GM18951 (cell line): Measurements from ENCODE around the gene MRPL27.
A peak's percentile ranks its signal among the peaks of the same experiment; 100 is the strongest.
"Not testable (repeated sequence)": the region's sequence is repeated elsewhere in the genome, so short reads cannot be mapped to it uniquely, and the experiment has no call there.

ENCODE experiments used
- POLR2A ChIP-seq: IDR thresholded peaks from 4 replicates; pipeline ENCODE4 v1.6.1; 2011; ENCODE audit warnings: mild to moderate bottlenecking; ENCODE audit not compliant: insufficient read length, insufficient read depth; ENCODE audit errors: extremely low read depth
- in situ Hi-C: fragments of 300-500 bp; cut with MboI; formaldehyde crosslinking; loops from one replicate; pipeline ENCODE4 v1.12.0; 2022; ENCODE audit warnings: low sequenced_read_pairs, mixed read lengths, inconsistent platforms; ENCODE audit not compliant: unreplicated experiment

The MRPL27 gene

DNA sequence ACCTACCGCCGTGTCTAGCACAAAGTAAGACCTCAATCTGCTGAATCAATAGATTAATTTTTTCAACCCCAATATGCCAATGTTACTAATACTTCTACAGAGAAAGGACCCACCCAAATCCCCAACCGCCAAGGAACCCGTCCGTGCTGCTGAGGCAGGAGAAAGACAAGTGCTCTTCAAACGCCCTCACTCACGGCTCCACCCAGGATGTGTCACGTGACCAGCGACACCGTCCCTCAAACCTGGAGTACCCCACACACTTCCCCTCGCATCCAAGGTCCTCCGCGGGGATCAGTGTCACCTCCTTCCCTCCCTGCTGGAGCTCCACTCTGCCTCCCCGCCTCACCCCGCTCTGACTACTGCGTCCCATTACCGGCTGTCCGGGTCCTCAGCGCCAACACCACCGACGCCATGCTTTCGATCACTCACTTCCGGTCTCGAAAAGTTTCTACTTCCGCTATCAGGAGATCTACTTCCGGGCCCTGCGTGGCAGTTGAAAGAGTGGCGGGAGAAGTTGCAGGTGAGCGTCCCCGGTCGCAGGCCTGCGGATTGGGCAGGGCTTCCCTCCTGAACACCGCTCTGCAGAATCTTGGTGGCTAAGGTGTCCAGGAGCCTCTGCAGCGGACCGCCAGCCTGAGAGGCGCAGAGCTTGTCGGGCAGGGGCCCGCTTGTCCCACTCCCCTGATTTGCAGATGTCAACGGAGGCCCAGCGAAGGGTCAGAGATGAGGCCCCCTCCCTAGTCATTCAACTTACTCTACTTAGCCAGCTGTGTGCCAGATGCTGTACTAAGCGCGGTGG, at the start of gene MRPL27, which contains the start of gene EME1:
TSS of gene MRPL27 (minus strand) at position 427 of the 799 bp plus-strand sequence. CDS start at position 413, 14 bp downstream.
TSS of gene EME1 (plus strand) at position 472 of the 799 bp plus-strand sequence. CDS start 1,980 bp downstream, outside the sequence.
- TF ChIP-seq POLR2A: peak; percentile 90
- in situ Hi-C loops: no loop called here

DNA sequence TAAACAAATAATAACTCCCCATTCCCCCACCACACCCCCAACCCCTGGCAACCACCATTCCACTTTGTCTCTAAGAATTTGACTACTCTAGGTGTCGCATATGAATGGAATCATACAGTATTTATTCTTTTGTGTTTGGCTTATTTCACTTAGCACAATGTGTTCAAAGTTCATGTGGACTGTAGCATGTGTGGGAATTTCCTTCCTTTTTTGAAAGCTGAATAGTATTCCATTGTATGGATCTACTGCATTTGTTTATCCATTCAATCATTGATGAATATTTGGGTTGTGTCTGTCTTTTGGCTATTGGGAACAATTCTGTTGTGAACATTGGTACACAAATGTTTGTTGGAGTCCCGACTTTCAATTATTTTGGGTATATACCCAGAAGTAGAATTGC, 49.8 kb upstream of the MRPL27 start:
- TF ChIP-seq POLR2A: no peak
- in situ Hi-C loops: no loop called here

- in situ Hi-C loops: no loop called here
- TF ChIP-seq POLR2A: no peak
Observed at GRCh38 chr17:50421308-50422051, 48.5 kb upstream of the MRPL27 start.

- in situ Hi-C loops: no loop called here
- no peak for TF ChIP-seq POLR2A
Observed at GRCh38 chr17:50420419-50421112, 47.6 kb upstream of the MRPL27 start.

DNA sequence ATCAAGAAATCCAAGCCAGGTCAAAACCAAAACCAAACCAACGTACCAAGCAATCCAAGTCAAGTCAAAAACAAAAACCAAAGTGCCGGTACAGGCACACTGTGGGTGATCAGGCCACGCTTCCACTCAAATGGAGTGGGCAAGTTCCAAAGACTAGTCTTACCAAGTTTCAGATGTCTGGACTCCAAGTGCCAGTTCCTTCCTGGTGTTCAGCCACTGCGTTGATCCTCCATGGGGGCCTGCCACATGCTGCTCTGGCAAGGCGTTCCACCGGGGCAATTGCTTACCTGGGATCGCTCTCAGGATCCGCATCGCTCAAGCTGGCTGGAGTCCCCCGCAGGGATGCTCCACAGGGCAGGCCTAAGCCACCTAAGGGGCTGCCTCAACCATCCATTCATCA, 46.6 kb upstream of the MRPL27 start:
- in situ Hi-C loops: not testable (repeated sequence)

DNA sequence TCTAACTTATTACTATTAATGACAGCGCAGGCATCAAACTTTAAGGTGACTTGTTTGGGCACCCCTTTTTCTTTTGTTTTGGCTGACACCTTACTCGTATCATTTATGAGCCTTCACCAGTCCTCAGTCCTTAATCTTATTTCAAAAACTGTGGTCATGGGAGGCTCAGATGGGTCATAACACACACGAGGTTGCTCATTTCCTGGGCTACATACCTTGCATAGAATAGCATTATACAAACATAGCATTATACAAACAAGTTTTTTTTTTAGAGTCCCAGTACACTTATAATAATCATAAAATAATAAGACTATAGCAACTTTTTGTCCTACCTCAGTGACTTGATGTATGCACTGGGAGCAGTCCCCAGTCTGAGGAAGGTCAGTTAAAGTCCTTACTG, 41.8 kb upstream of the MRPL27 start:
- TF ChIP-seq POLR2A: no peak
- in situ Hi-C loops: no loop called here

- in situ Hi-C loops: no loop called here
- TF ChIP-seq POLR2A: no peak
Observed at GRCh38 chr17:50412188-50412732, 39.3 kb upstream of the MRPL27 start.

DNA sequence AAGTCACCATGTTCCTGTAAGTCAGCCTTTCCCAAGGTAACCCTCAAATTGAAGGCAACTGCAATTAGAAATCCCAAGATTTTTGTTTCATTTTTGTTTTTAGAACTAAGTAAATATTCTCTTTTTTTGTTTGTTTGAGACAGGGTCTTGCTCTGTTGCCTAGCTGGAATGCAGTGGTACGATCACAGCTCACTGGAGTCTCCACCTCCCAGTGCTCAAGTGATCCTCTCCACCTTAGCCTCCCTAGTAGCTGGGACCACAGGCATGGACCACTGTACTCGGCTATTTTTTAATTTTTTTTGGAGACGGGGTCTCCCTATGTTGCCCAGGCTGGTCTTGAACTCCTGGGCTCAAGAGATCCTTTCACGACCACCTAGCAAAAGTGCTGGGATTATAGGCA, 34.9 kb upstream of the MRPL27 start:
- no peak for TF ChIP-seq POLR2A
- in situ Hi-C loops: no loop called here

DNA sequence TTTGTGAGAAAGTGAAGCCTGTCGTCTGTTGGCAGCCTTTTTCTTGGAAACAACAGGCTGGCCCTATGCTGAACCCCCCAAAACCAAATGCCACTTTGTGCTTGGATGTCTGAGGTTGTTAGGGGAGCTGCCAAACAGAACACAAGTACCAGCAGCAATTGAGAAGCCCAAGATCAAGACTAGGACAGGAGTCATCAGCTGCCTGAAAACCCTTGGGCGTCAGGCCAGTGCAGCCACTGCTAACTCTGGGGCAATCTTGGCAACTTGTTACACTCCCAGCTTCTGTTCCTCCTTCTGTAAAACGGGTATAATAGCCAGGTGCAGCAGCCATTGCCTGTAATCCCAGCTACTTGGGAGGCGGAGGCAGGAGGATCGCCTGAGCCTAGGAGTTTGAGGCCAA, 33.6 kb upstream of the MRPL27 start:
- no peak for TF ChIP-seq POLR2A
- in situ Hi-C loops: no loop called here

DNA sequence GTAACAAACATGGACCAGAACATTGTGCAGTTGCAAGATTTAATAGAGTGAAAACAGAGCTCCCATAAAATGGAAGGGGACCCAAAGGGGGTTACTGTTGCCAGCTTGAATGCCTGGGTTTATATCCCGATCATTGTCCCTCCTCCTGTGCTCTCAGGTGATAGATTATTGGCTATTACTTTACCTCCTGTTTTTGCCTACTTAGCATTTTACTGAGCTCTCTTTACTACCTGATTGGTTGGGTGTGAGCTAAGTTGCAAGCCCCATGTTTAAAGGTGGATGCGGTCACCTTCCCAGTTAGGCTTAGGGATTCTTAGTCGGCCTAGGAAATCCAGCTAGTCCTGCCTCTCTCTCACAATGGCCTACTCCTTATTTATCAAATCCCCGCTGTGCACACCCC, 32.4 kb upstream of the MRPL27 start:
- in situ Hi-C loops: not testable (repeated sequence)

GRCh38 chr17:50399591-50399990, 26.6 kb upstream of the MRPL27 start:
- in situ Hi-C loops: not testable (repeated sequence)

DNA sequence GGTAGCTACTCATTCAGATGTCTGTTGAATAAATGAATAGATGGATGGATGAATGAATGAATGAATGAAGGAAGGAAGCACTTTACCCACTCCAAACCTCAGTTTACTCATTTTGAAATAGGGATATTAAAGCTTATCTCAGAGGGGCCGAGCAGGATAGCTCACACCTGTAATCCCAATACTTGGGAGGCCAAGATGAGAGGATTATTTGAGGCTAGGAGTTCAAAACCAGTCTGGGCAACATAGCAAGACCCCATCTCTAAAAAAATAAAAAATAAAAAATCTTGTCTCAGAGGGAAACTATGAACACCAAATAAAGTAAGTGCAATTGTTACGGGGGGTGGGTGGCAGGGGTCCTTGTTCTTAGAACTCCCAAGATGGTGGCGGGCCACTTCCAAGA, 25.7 kb upstream of the MRPL27 start:
- in situ Hi-C loops: not testable (repeated sequence)

DNA sequence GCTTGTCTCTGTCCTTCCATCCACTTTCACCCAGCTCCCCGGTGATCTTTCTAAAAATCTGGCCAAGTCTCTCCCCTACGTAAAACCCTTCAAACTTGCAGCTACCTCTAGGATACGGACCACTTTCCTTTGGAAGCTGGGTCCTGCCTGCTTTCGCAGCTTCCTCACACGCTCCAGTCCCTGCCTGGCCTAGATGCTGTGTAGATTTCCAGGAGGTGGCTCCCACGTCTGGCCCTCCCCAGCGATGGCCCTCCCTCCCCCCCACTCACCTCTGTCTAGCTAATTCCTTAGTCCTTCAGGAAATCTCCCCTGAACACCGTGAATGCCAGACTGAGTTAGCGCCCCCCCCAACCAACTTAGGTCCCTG, 24.9 kb upstream of the MRPL27 start:
- in situ Hi-C loops: no loop called here
- TF ChIP-seq POLR2A: no peak
